ENCODE results near the gene DYNC1H1.
"Not testable (repeated sequence)": the region's sequence is repeated elsewhere in the genome, so short reads cannot be mapped to it uniquely, and the experiment has no call there.

The DYNC1H1 gene

DNA sequence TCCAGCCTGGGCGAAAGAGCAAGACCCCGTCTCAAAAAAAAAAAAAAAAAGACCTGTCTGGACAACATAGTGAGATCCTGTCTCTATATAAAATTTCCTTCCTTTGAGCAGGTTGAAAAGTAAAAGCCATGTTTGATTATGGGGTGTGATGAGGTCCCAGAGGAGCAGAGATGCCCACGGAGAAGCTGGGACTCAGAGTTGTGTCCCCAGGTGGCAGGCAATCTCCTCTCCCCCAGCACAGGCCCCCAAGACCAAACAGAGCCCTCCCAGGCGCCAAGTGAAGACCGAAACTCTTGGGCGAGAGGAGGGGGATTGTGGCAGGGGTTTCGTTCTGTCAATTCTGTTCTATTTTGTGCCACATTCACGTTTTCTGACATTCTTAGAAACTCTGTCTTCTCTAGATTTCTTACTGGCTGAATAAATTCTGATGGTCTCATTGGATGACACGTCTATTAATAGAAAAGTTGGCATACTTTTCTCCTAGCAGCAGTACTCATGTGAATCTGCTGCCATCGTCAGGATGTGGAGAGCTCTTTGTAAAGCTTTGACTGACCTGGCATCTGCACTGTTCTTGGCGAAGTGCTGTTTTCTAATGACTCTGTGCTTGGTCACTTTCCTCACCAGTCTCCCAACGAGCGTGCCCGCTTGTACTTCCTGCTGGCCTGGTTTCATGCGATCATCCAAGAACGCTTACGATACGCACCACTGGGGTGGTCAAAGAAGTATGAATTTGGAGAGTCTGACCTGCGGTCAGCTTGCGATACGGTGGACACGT is 79.1 kb downstream of the DYNC1H1 start:
- no peak for DNase-seq

DNA sequence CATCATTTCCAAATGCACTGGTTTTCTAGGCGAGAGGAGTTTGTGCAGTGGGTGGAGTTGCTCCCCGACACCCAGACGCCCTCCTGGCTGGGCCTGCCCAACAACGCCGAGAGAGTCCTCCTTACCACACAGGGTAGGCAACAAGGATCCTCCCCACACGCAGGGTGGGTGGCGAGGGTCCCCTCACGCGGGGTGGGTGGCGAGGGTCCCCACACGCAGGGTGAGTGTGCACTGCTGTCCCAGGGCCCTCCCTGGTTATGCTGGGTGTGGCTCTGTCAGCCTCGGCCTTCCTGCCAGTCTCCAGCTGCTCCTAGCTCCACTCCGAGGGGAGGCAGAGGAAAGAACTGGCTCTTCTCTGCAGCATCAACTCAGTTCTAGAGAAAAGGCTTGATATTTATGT is 80.2 kb downstream of the DYNC1H1 start:
- no peak for DNase-seq

DNA sequence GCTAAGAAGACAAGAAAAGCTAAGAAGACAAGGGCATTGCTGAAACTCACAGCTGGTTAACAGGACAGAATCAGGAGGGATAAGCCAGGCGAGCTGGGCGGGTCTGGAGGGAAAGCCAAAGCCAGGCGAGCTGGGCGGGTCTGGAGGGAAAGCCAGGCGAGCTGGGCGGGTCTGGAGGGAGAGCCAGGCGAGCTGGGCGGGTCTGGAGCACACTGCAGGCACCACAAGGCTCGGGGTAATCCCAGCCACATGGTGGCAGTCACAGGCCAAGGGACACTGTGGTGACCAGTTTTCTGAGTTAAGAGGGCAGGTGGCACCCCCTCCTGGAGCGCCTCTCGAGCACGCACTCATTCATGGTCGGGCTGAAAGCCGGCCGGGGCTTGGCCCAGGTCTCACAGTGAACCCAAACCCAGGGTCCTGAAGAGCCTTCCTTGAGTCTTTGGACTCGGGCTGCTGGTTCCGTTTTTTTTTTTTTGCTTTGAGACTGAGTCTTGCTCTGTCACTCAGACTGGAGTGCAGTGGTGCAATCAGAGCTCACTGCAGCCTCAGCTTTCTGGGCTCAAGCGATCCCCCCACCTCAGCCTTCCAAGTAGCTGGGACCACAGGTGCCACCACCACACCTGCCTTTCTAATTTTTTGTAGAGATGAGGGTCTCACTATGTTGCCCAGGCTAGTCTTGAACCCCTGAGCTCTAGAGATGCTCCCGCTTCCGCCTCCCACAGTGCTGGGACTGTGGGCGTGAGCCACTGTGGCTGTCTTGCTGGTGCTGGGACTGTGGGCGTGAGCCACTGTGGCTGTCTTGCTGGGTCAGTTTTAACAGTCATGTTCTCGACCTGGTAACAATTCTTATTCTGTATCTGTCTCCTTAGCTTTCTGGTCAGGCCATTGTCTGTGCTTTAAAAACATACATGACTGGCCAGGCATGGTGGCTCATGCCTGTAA is 82.2 kb downstream of the DYNC1H1 start:
- DNase-seq, result peak; percentile 32 to 56

DNA sequence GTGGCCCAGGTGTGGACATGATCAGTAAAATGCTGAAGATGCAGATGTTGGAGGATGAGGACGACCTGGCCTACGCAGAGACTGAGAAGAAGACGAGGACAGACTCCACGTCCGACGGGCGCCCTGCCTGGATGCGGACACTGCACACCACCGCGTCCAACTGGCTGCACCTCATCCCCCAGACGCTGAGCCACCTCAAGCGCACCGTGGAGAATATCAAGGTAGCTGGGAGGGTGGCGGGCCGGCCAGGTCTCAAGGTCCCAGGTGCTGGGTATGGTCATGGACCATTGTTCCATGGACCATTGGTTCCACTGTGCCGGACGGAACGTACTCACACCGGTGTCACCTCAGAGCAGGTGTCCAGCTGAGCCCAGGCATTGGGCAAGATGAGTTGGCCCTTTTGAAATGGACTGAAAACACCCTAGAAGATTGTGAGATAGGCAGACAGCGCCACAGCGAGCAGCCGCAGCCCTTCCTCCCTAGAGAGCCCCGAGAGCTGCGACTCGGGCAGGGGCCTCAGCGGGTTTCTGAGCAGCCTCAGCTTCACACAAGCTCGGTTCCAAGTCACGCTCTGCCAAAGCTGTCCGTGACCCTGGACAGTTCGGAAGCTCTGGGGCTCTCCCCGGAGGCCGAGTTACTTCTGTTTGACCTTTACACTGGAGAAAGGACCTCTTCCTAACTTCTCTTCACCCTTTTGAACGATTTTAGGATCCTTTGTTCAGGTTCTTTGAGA is 83.6 kb downstream of the DYNC1H1 start:
- no peak for DNase-seq

DNA sequence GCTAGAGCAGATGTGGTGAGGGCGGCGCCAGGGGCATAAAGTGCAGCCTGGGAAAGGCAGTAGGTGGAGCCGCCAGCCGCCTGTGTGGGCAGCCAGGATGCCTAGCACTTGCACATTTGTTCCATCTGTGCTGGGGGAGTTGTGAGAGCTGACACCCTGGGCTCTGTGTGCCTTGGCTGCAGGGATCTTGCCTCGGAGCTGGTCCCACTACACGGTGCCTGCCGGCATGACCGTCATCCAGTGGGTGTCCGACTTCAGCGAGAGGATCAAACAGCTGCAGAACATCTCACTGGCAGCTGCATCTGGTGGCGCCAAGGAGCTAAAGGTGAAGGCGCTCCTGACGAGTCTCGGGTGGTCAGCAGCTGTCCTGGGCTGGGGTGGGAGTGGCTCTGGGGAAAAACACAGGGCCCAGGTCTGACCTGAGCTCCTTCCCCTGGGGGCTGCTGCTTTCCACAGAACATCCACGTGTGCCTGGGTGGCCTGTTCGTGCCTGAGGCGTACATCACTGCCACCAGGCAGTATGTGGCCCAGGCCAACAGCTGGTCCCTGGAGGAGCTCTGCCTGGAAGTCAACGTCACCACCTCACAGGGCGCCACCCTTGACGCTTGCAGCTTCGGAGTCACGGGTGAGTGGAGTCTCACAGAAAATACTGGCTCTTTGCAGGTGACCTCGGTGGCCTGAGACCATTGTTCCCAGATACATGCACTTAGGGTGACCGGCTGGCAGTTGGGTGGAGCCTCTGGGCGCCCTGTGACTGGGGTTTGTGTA is 85.1 kb downstream of the DYNC1H1 start:
- no peak for DNase-seq

DNA sequence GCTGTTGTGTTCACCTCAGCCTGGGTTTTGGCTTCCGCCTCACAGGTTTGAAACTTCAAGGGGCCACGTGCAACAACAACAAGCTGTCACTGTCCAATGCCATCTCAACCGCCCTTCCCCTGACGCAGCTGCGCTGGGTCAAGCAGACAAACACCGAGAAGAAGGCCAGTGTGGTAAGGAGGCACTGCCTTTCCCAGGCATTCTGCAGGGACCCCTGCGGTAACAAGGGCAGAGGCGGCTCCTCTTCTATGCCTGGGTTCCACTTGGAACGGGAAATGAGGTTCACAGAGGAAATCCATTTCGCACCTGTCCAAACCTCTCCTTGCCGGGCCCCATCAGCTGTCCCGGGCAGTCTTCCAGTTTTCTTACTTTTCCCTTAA is 85.6 kb downstream of the DYNC1H1 start:
- no peak for DNase-seq

DNA sequence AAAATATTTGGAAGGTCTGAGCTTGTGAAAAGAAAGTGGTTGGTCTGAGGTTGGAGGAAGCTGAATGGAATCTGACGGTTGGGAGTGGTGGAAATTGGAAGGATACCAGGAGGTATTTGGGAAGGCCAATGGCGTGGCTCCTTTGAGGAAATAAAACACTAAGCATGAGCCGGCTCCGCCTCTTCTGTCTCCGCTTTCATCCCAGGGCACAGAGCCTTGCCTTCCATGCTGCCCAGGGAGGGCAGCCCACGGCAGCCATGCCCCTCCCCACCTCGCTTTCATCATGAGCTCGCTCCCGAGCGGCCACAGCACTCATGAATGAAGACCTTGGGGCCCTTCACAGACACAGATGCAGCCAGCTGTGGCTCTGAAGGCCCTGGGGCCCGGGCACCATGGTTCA is 86.3 kb downstream of the DYNC1H1 start:
- DNase-seq, result no peak

DNA sequence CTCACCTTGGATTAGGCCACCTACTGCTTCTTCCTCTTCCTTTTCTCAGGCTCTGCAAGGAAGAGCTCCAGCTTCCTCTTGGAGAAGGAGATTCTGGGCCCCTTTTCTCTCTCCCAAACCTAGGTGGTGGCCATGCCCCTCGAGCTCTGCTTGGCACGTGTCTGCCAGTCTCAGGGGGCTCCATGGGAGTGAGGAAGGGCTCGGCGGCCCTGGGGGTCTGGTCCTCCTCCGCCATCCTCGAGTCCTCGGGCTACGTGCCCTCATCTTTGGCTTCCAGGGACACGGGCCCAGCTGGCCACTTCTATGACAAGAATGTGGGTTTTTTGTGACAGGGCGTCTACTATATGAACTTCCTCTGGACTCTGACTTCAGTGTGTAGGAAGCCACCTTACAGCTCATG is 88.1 kb downstream of the DYNC1H1 start:
- no peak for DNase-seq

DNA sequence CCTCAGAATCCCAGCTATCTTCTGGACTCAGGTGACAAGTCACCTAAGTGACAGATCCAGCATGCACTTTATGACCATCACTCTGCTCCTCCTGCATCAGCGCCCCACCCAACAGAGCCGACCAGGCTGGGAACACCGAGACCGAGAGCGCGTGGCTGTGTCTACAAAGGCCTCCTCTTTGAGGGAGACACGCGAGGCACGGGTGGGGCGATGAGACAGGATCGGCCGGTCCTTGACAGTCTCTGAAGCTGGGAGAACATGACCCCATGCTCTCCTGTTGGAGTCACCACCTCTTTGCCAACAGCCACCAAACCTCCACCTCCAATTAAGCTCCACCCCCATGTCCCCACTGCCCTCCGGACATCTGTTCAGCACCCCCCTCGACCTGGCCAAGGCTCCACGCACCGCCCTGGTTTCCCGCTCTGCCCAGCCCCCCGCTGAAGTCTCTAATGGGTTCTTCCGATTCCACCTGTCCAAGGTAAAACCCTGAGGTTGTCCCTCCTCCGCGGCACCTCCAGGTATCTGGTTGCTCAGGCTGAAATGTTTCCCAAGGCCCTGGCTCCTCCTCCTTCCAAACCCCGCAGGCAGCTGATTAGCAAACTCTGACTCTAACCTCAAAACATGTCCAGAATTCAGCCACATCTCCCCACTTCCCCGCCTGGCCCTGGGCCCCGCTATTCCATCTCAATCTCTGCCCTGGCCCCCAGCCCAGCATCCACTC is 91.0 kb downstream of the DYNC1H1 start:
- no peak for DNase-seq

DNA sequence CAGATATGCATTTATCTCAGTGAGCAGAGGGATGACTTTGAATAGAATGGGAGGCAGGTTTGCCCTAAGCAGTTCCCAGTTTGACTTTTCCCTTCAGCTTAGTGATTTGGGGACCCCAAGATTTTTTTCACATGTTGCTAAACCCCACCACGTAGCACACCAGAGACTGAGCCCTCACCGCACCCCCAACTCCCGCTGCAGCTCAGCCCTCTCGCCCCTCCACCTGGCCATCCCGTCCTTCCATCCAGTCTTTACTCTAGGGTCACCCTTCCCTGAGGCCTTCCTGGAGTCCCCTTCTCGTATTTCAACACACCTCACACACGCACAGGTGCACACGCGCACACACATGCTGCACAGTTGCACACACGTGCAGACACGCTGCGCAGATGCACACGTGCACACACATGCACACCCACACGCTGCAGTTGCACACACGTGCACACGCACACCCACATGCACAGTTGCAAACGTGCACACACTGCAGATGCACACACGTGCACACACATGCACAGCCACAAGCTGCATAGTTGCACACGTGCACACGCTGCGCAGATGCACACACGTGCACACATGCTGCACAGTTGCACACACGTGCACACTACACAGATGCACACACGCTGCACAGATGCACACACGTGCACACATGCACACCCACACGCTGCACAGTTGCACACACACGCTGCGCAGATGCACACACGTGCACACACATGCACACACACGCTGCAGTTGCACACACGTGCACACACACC is 92.5 kb downstream of the DYNC1H1 start:
- DNase-seq, result no peak

DNA sequence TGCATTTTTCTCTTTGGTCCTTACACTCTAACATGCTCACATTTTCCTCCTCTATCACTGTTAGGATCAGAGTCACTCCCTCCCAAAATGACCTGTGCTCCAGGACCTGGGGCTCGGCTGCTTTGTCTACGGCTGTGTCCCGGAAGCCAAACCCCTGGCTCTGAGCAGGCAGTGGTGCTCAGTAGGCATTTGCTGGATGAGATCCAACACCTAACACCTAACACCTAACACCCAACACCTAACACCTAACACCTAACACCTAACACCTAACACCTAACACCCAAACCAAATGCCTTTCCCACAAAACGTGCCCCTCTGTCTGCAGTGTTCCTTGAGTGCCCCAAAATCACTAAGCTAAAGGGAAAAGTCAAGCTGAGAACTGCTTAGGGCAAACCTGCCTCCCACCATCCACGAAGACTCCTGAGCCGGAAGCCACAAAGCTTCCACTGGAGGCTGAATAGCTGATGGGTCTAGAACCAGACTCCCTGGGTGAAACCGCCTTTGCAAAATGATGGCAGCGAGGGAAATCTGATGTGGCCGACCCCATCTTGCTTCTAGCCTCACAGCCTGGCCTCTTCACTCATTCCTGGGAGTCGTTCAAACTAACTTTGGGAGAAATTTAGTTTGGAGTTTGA is 93.2 kb downstream of the DYNC1H1 start:
- no peak for DNase-seq

DNA sequence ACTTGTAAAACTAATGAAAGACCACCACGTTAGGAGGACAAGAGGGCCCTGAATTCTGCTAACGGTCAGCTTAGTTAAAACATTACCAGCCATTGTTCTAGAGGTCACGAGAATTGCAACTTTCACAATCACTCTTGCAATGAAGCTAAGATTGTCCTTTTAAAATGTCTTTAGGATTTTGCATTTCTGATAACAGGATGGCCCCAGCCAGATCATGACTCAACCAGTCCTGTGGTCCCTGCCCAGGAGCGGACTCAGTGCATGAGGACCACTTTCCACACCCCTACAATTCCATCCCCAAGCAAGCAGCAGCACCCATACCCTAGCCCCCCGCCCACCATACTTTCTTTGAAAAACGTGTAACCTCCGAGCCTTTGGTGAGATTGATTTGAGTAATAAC is 93.8 kb downstream of the DYNC1H1 start:
- DNase-seq, result no peak

DNA sequence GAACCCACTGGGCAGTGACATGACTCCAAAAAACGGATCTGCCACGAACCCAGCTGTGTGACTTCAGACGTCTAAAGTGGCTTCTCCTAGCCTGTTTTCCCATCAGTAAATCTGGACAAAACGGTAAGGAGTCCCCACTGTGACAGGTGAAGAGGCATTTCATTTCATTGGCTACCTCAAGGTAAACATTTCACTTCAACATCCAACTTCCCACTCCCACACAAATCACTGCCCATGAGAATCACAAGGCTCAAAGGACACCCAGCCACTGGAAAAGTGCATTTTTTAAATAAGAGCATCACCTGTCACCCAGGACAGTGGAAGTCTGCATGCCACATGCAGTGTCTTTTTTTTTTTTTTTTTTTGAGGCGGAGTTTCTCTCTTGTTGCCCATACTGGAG is 94.6 kb downstream of the DYNC1H1 start:
- DNase-seq, result no peak

DNA sequence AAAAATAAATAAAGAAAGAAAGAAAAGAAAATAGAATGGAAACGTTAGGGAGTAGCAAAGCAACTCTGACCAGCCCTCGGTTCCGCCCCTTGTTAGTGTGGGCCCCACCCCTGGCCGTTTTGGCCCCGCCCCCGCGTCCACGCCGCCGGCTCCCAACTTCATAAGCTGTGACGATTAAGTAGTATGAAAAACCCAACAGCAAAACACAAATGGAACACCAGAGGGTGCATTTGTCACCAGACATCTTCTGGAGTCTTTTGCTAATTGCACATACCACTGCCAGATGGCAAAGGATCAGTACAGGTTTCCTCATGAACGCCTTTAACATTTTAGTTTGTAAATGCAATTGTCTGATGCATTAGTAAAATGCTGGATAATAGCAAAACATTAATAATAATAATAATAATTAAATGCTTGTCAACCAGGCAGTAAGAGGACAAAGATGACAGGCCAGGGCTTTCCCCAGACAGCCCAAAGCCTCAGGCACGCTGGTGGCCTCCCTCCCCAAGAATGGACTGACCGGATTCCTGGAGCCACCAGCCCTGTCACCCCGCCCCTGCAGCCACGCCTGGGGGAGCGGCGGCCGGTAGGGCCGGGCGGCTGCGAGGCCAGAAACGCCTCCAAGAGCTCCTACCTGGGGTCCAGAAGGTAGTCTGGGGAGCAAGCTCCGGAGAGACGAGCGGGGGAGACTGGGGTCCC is 98.9 kb downstream of the DYNC1H1 start:
- DNase-seq, result peak; percentile 22 to 36

DNA sequence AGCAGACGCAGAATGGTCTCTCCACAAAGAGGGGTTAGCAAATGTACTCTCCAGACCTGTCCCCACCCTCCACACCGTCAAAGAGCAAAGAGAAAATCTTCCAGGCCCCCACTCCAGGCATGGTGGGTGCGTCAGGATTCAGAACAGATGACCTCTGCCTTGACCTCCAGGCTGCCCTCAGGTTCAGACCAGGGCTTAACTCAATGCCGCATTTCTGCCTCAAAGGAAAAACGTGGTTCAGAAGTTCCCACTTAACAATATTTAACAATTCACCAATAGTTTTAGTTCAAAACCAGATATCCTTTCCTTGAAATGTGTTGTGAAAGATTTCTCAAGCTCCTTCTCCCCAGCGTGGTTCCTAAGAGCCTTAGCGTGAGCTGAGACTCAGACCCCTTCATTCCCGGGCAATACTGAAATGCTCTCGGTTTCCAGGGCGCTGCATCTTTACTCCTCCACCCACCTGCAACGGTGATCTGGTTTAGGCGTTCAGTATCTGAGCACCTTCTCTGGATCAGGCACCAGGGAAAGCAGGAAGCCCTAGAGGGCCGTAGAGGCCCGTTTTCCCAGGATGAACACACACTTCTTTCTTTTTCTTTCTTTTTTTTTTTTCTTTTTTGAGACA is 99.5 kb downstream of the DYNC1H1 start:
- DNase-seq, result no peak

DNA sequence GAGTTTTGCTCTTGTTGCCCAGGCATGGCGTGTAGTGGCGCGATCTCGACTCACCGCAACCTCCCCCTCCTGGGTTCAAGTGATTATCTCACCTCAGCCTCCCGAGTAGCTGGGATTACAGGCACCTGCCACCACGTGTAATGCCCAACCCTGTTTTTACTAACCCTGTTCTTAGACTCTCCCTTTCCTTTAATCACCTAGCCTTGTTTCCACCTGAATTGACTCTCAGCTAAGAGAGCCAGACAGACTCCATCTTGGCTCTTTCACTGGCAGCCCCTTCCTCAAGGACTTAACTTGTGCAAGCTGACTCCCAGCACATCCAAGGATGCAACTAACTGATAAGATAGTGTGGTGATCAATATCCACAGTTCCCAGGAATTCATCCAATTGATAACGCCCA is 100.2 kb downstream of the DYNC1H1 start:
- not testable (repeated sequence) for DNase-seq

DNA sequence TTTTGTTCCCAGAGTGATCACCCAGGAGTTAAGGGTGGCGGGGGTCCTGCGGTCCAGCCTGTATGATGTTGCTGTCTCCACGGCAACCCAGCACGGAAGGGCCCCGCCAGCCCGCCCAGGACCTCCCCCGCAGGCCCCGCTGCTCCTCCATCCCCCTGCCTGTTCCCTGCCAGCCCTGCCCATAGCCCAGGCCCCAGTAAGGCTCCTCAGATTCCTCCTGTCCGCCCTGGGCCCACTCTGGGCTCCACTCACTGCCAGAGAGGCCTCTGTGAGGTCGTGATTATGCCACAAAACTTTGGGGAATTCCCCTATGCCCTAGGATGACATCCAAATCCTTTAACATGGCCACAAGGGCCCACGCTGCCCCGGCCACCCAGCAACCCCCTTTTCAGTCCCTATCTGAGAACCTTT is 101.7 kb downstream of the DYNC1H1 start:
- DNase-seq, result no peak

DNA sequence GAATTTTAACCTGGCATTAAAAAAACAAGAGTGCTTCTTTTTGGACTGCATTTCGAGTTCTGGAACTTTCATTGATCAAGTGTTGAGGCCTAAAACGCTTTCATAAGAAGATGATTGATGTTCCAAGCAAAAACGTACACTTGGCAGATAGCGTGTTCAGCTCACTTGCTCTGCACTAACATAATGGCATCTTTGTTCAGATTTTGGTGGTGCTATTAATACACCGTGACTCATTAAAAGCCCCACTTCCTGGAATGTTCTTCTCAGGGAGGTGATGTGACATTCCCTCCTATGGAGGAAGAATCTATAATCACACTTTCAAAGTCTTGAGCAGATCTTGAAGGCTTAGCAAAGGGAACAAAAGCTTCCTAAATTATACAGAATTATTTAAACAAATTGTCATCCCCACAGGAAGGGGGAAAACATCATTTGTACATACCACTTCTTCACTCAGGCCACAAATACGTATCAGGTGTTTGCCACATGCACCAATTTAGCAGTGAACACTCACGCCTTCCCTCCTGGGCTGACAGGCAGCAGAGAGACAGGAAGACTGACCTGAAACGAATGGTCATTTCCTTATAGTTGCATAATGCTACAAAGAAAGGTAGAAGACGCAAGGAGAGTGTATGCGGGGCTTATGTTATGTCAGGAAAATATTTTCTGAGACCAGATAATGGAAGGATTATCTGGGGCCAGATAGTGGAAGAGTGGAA is 107.1 kb downstream of the DYNC1H1 start:
- DNase-seq, result no peak

DNA sequence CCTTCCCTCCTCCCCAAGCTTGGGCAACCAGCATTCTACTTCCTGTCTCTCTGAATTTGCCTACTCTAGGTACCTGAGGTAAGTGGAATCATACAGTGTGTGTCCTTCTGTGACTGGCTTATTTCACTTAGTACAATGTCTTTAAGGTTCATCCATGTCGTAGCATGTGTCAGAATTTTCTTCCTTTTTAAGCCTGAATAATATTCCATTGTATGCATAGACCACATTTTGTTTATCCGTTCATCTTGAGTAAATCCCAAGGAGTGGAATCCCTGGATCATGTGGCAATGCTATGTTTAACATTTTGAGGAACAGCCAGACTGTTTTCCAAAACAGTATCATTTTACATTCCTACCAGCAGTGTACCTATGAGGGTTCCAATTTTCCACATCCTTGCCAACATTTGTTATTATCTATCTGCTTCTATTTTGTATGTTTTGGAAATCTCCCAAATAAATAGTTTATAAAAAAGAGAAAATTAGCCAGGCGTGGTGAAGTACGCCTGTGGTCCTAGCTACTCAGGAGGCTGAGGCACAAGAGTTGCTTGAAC is 110.1 kb downstream of the DYNC1H1 start:
- DNase-seq, result no peak
